Glutamatergic neuron (in vitro differentiated cells): Measurements from ENCODE around the gene NFU1. TPM values are rescaled to one million over a fixed set of nuclear protein-coding genes. Genes with fewer than 3 reads are reported as not detected.
"Not testable (repeated sequence)": the region's sequence is repeated elsewhere in the genome, so short reads cannot be mapped to it uniquely, and the experiment has no call there.

Source experiments
- DNase-seq: peaks from one replicate; pipeline ENCODE4 v3.0.0; 2022
- H3K27ac Mint-ChIP-seq: one replicate; pipeline ENCODE4 v1.8.0; 2020; ENCODE audit warnings: mild to moderate bottlenecking, mixed read lengths, inconsistent platforms; ENCODE audit not compliant: unreplicated experiment
- H3K27me3 Mint-ChIP-seq: one replicate; pipeline ENCODE4 v1.8.0; 2020; ENCODE audit warnings: mild to moderate bottlenecking, moderate library complexity, mixed read lengths, inconsistent platforms; ENCODE audit not compliant: unreplicated experiment
- H3K36me3 Mint-ChIP-seq: one replicate; pipeline ENCODE4 v1.8.0; 2020; ENCODE audit warnings: mild to moderate bottlenecking, mixed read lengths, inconsistent platforms; ENCODE audit not compliant: unreplicated experiment
- H3K4me1 Mint-ChIP-seq: one replicate; pipeline ENCODE4 v1.8.0; 2020; ENCODE audit warnings: mild to moderate bottlenecking, low read depth, mixed read lengths, inconsistent platforms; ENCODE audit not compliant: unreplicated experiment
- H3K4me3 Mint-ChIP-seq: one replicate; pipeline ENCODE4 v1.8.0; 2020; ENCODE audit warnings: mild to moderate bottlenecking, mixed read lengths, inconsistent platforms; ENCODE audit not compliant: unreplicated experiment
- H3K9me3 Mint-ChIP-seq: one replicate; pipeline ENCODE4 v1.8.0; 2020; ENCODE audit warnings: mild to moderate bottlenecking, moderate library complexity, mixed read lengths, inconsistent platforms; ENCODE audit not compliant: unreplicated experiment
- total RNA-seq: library from RNA; stranded (reverse); fragmentation: NEBNext Ultra II Directional; extraction: Animal tissue kit (Norgen Biotek cat#: 25700); gene quantifications from one replicate; pipeline ENCODE4 v1.2.1, GENCODE V29; 2021; ENCODE audit not compliant: unreplicated experiment
- TF ChIP-seq, protein P1 (sequence below): fragments of 200-600 bp; sonication (generic); IDR thresholded peaks from one replicate; pipeline ENCODE4 v1.5.0; 2021; ENCODE audit not compliant: partially characterized antibody, unreplicated experiment

Gene NFU1
- total RNA-seq, 1 donor from 2014 or later: 40.0 TPM

DNA sequence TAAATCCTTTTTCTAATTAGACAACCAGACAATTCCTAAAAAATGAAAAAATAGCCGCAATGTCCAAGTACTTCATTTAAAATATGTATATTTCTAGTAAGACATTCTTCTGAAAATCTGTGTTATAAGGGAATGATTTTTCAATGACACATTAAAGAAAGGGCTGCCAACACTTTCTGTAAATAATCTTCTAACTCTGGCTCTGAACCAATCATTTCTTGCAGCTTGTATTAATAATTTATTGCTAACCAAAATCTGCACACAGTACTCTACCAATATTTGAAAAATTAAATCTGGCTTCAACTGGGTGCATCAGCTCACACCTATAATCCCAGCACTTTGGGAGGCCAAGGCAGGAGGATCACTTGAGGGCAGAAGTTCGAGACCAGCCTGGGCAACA lies 8.3 kb downstream of the NFU1 start:
- TF ChIP-seq, protein P1, sequence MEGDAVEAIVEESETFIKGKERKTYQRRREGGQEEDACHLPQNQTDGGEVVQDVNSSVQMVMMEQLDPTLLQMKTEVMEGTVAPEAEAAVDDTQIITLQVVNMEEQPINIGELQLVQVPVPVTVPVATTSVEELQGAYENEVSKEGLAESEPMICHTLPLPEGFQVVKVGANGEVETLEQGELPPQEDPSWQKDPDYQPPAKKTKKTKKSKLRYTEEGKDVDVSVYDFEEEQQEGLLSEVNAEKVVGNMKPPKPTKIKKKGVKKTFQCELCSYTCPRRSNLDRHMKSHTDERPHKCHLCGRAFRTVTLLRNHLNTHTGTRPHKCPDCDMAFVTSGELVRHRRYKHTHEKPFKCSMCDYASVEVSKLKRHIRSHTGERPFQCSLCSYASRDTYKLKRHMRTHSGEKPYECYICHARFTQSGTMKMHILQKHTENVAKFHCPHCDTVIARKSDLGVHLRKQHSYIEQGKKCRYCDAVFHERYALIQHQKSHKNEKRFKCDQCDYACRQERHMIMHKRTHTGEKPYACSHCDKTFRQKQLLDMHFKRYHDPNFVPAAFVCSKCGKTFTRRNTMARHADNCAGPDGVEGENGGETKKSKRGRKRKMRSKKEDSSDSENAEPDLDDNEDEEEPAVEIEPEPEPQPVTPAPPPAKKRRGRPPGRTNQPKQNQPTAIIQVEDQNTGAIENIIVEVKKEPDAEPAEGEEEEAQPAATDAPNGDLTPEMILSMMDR: no peak
- peaks cover 3% of the 10 kb centered on the region for H3K27me3 Mint-ChIP-seq
- no peak overlapping the region for H3K27ac Mint-ChIP-seq
- H3K4me3 Mint-ChIP-seq: no peak overlapping the region
- no peaks in the 10 kb centered on the region for H3K4me1 Mint-ChIP-seq
- H3K9me3 Mint-ChIP-seq: no peaks in the 10 kb centered on the region
- H3K36me3 Mint-ChIP-seq: no peaks in the 10 kb centered on the region
- DNase-seq: no peak

- no peaks in the 10 kb centered on the region for H3K9me3 Mint-ChIP-seq
- no peaks in the 10 kb centered on the region for H3K4me1 Mint-ChIP-seq
- TF ChIP-seq, protein P1: no peak
- H3K4me3 Mint-ChIP-seq: no peak overlapping the region
- no peak for DNase-seq
- H3K27ac Mint-ChIP-seq: no peak overlapping the region
- no peaks in the 10 kb centered on the region for H3K27me3 Mint-ChIP-seq
- H3K36me3 Mint-ChIP-seq: no peaks in the 10 kb centered on the region
Measured at GRCh38 chr2:69424419-69424818, 12.8 kb downstream of the NFU1 start.

DNA sequence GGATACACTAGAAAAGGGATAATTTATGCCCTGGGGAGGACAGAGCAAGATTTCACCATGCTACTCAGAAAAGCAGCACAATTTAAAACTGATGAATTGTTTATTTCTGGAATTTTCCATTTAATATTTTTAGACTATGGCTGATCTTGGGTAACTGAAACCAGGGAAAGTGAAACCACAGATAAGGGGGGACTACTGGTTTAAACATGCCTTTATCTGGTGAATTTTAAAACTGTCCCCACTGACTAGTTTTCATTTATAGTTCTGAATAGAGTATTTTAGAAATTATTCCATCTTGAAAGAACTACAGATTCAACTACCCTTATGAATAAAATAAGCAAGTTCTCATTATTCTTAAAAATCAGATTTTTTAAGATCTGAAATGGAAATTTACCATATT lies 15.0 kb downstream of the NFU1 start:
- DNase-seq: no peak
- Mint-ChIP-seq H3K9me3 (no peaks in the 10 kb centered on the region), H3K27ac (no peak overlapping the region), H3K27me3 (no peaks in the 10 kb centered on the region), H3K36me3 (no peaks in the 10 kb centered on the region), H3K4me3 (no peak overlapping the region), H3K4me1 (no peaks in the 10 kb centered on the region)
- TF ChIP-seq, protein P1: no peak

- H3K27ac Mint-ChIP-seq, H3K9me3 Mint-ChIP-seq, DNase-seq, H3K27me3 Mint-ChIP-seq, H3K4me3 Mint-ChIP-seq, H3K36me3 Mint-ChIP-seq, H3K4me1 Mint-ChIP-seq: not testable (repeated sequence)
Measured at GRCh38 chr2:69419111-69419510, 18.1 kb downstream of the NFU1 start.

DNA sequence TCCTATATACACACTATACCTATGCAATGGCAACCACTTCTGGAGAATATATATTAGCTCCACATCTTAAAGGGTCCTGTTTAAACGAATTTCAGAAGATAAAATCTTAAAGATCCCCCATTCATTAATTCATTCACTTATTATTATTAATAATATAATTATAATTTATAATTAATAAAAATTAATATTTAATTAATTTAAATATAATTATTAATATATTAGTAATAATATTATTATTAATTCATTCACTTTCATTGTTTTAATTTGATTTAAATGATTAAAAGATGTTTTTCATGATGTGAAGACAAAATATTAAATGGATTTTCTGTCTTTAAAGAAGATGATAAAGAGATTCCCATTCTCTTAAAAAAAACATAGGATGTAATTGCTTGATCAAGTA lies 21.1 kb downstream of the NFU1 start:
- TF ChIP-seq, protein P1: no peak
- Mint-ChIP-seq H3K4me1 (no peaks in the 10 kb centered on the region), H3K36me3 (no peaks in the 10 kb centered on the region)

DNA sequence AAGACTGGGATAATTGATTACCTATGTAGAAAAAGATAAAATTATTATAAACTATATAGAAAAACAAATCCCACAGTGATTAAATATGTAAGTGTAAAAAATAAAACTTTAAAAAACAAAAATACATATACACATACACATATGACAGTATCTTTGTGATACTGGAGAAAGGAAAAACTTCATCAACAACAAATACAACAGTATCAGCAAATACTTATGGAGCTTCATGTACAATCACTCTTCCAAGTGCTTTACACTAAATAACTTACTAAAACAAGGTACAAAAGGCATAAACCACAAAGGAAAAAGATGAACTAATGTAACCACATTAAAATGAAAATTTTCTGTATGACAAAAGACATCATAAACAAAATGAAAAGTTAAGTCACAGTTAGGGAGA lies 26.1 kb downstream of the NFU1 start:
- DNase-seq: no peak
- Mint-ChIP-seq H3K27me3 (no peaks in the 10 kb centered on the region), H3K4me1 (no peaks in the 10 kb centered on the region), H3K27ac (no peak overlapping the region), H3K4me3 (no peak overlapping the region), H3K36me3 (no peaks in the 10 kb centered on the region), H3K9me3 (no peaks in the 10 kb centered on the region)
- TF ChIP-seq, protein P1: no peak

More for the DNA sequence above, 21.1 kb downstream of the NFU1 start:
- Mint-ChIP-seq H3K27me3 (no peaks in the 10 kb centered on the region), H3K27ac (no peak overlapping the region), H3K4me3 (no peak overlapping the region), H3K9me3 (no peaks in the 10 kb centered on the region)
- no peak for DNase-seq
